ENCODE measurements around the gene CTSZ. TPM values are rescaled to one million over a fixed set of nuclear protein-coding genes. Genes with fewer than 3 reads are reported as not detected.
A peak's percentile ranks its signal among the peaks of the same experiment; 100 is the strongest.

The CTSZ gene
- total RNA-seq, 2 experiments from 2014 or later = 14.7 to 17.7 TPM

GRCh38 chr20:58963060-58963584 is 43.9 kb downstream of the CTSZ start:
- Mint-ChIP-seq H3K27me3 (peaks cover 7% of the 10 kb centered on the region), H3K36me3 (ENCODE audit: low read depth) (no peaks in the 10 kb centered on the region), H3K9me3 (no peaks in the 10 kb centered on the region), H3K4me3 (no peak overlapping the region), H3K27ac (no peak overlapping the region), H3K4me1 (ENCODE audit: low read depth) (no peaks in the 10 kb centered on the region)
- no peaks in the 10 kb centered on the region for H3K27me3 ChIP-seq (ENCODE audit: control insufficient read depth in 1 of 2, insufficient read depth in 2 of 2, low read length in 2 of 2)
- no peaks in the 10 kb centered on the region for H3K4me1 ChIP-seq (ENCODE audit: insufficient read depth, low read length)
- no peak overlapping the region for H3K4me3 ChIP-seq (ENCODE audit: low read length)
- no peaks in the 10 kb centered on the region for H3K9me3 ChIP-seq (ENCODE audit: control insufficient read depth in 1 of 2, insufficient read depth in 1 of 2, low read length in 2 of 2)
- POLR2A ChIA-PET = no interaction called here
- H3K36me3 ChIP-seq (ENCODE audit: insufficient read depth, low read length) = no peaks in the 10 kb centered on the region
- intact Hi-C loops (cut with DNase I, micrococcal nuclease) = no loop called here
- no peak overlapping the region for H3K27ac ChIP-seq (ENCODE audit: low read depth in 1 of 2, low read length in 2 of 2)
- CTCF ChIA-PET = no interaction called here
- ATAC-seq (ENCODE audit: poor library complexity) (no peak), DNase-seq (no peak)
- no peak for TF ChIP-seq CTCF (IDR thresholded peaks at IDR 0.05)

- Mint-ChIP-seq H3K4me1 (ENCODE audit: low read depth) (no peaks in the 10 kb centered on the region), H3K9me3 (no peaks in the 10 kb centered on the region), H3K27me3 (peaks cover 7% of the 10 kb centered on the region), H3K27ac (no peak overlapping the region), H3K36me3 (ENCODE audit: low read depth) (no peaks in the 10 kb centered on the region), H3K4me3 (no peak overlapping the region)
- Histone ChIP-seq H3K4me3 (ENCODE audit: low read length) (no peak overlapping the region), H3K4me1 (ENCODE audit: insufficient read depth, low read length) (no peaks in the 10 kb centered on the region), H3K9me3 (ENCODE audit: control insufficient read depth in 1 of 2, insufficient read depth in 1 of 2, low read length in 2 of 2) (no peaks in the 10 kb centered on the region), H3K36me3 (ENCODE audit: insufficient read depth, low read length) (no peaks in the 10 kb centered on the region), H3K27me3 (ENCODE audit: control insufficient read depth in 1 of 2, insufficient read depth in 2 of 2, low read length in 2 of 2) (no peaks in the 10 kb centered on the region), H3K27ac (ENCODE audit: low read depth in 1 of 2, low read length in 2 of 2) (no peak overlapping the region)
- DNase-seq = no peak
- intact Hi-C loops (cut with DNase I, micrococcal nuclease) = loop anchor here in 1 of 2 experiments (10.0 kb wide), 1 partner anchor 475 kb away; no protein-coding TSS in a partner anchor
- ChIA-PET POLR2A (no interaction called here), CTCF (no interaction called here)
- no peak for TF ChIP-seq CTCF (IDR thresholded peaks at IDR 0.05)
- ATAC-seq (ENCODE audit: poor library complexity) = no peak
Measured at GRCh38 chr20:58959652-58960051, 47.4 kb downstream of the CTSZ start.

GRCh38 chr20:58956078-58956477 is 51.0 kb downstream of the CTSZ start:
- ATAC-seq (ENCODE audit: poor library complexity) = no peak
- Histone ChIP-seq H3K4me1 (ENCODE audit: insufficient read depth, low read length) (no peaks in the 10 kb centered on the region), H3K9me3 (ENCODE audit: control insufficient read depth in 1 of 2, insufficient read depth in 1 of 2, low read length in 2 of 2) (no peaks in the 10 kb centered on the region), H3K27me3 (ENCODE audit: control insufficient read depth in 1 of 2, insufficient read depth in 2 of 2, low read length in 2 of 2) (no peaks in the 10 kb centered on the region), H3K27ac (ENCODE audit: low read depth in 1 of 2, low read length in 2 of 2) (no peak overlapping the region), H3K36me3 (ENCODE audit: insufficient read depth, low read length) (no peaks in the 10 kb centered on the region), H3K4me3 (ENCODE audit: low read length) (no peak overlapping the region)
- no peaks in the 10 kb centered on the region for H3K36me3 Mint-ChIP-seq (ENCODE audit: low read depth)
- ChIA-PET CTCF (no interaction called here), POLR2A (no interaction called here)
- H3K4me1 Mint-ChIP-seq (ENCODE audit: low read depth) = no peaks in the 10 kb centered on the region
- no peaks in the 10 kb centered on the region for H3K9me3 Mint-ChIP-seq
- TF ChIP-seq CTCF (IDR thresholded peaks at IDR 0.05) = no peak
- no peak overlapping the region for H3K4me3 Mint-ChIP-seq
- peak in 1 of 14 experiments; percentile 21 for DNase-seq
- peaks cover 7% of the 10 kb centered on the region for H3K27me3 Mint-ChIP-seq
- intact Hi-C loops (cut with DNase I, micrococcal nuclease) = loop anchor here in 1 of 2 experiments (10.0 kb wide), 1 partner anchor 479 kb away; no protein-coding TSS in a partner anchor
- H3K27ac Mint-ChIP-seq = no peak overlapping the region
